IMR-90 (cell line): ENCODE data around the gene C1QL1. TPM values are rescaled to one million over a fixed set of nuclear protein-coding genes. Genes with fewer than 3 reads are reported as not detected.

ENCODE experiments used
- ATAC-seq: fragments of 200-7000 bp; cut with Tn5 transposase; 2 replicates; pipeline ENCODE4 v1.9.1; 2020; ENCODE audit warnings: low read depth, mild to moderate bottlenecking, moderate library complexity
- BruUV-seq: library from RNA; stranded (reverse); fragments of 400-500 nt; replicated peaks from 2 replicates; lab custom pipeline; 2021; lab: Mats Ljungman, UMichigan
- CTCF ChIA-PET: fragments of 300-600 bp; formaldehyde crosslinking; extraction: SDS; loops from one replicate; lab custom pipeline; 2021; ENCODE audit warnings: antibody characterized with exemption; lab: Yijun Ruan, JAX
- POLR2A ChIA-PET: fragments of 300-600 bp; sonication (Branson Sonifier 250); formaldehyde crosslinking; loops from one replicate; lab custom pipeline; 2022; ENCODE audit warnings: antibody characterized with exemption; ENCODE audit not compliant: unreplicated experiment; lab: Charles Lee
- DNase-seq: peaks from one replicate; pipeline ENCODE4 v3.0.0; 2013
- H2AFZ ChIP-seq: replicated peaks from 2 replicates; pipeline ENCODE3; 2013; ENCODE audit warnings: low read length, mild to moderate bottlenecking; ENCODE audit not compliant: poor library complexity
- H2AK5ac ChIP-seq: 2 replicates; pipeline ENCODE4 v1.6.1; 2013; ENCODE audit warnings: low read depth, low read length, inconsistent platforms
- H2AK9ac ChIP-seq: replicated peaks from 2 replicates; pipeline ENCODE3; 2013; ENCODE audit warnings: mild to moderate bottlenecking, low read depth, low read length, moderate library complexity; ENCODE audit not compliant: poor library complexity
- H2BK120ac ChIP-seq: 2 replicates; pipeline ENCODE4 v1.6.1; 2013; ENCODE audit warnings: low read depth, low read length, inconsistent platforms
- H2BK15ac ChIP-seq: 3 replicates; pipeline ENCODE4 v1.6.1; 2013; ENCODE audit warnings: low read depth, low read length, inconsistent platforms
- H2BK20ac ChIP-seq: 2 replicates; pipeline ENCODE4 v1.6.1; 2013; ENCODE audit warnings: low read depth, mild to moderate bottlenecking, inconsistent platforms, low read length, moderate library complexity
- H2BK5ac ChIP-seq: 2 replicates; pipeline ENCODE4 v1.6.1; 2013; ENCODE audit warnings: mild to moderate bottlenecking, low read depth, low read length, inconsistent platforms; ENCODE audit not compliant: poor library complexity, severe bottlenecking
- H3K14ac ChIP-seq: replicated peaks from 2 replicates; pipeline ENCODE4 v1.6.1; 2013; ENCODE audit warnings: low read depth, low read length, inconsistent platforms
- H3K18ac ChIP-seq: 2 replicates; pipeline ENCODE4 v1.6.1; 2013; ENCODE audit warnings: low read depth, low read length, control low read depth
- H3K23ac ChIP-seq: 2 replicates; pipeline ENCODE4 v1.6.1; 2013; ENCODE audit warnings: low read depth, low read length, inconsistent platforms
- H3K27ac ChIP-seq: 2 replicates; pipeline ENCODE4 v1.5.1; 2013; ENCODE audit warnings: mild to moderate bottlenecking, control low read depth, low read length; ENCODE audit not compliant: insufficient read depth
- H3K27me3 ChIP-seq: 2 replicates; pipeline ENCODE4 v1.6.1; 2013; ENCODE audit warnings: low read length; ENCODE audit not compliant: control insufficient read depth, insufficient read depth
- H3K36me3 ChIP-seq: 2 replicates; pipeline ENCODE4 v1.6.1; 2013; ENCODE audit warnings: low read length, mixed read lengths; ENCODE audit not compliant: control insufficient read depth, insufficient read depth
- H3K4ac ChIP-seq: 2 replicates; pipeline ENCODE4 v1.6.1; 2013; ENCODE audit warnings: low read depth, low read length, inconsistent platforms
- H3K4me1 ChIP-seq: 2 replicates; pipeline ENCODE4 v1.6.1; 2013; ENCODE audit warnings: low read length, mixed read lengths; ENCODE audit not compliant: control insufficient read depth, insufficient read depth
- H3K4me2 ChIP-seq: 2 replicates; pipeline ENCODE4 v1.6.1; 2013; ENCODE audit warnings: low read depth, mild to moderate bottlenecking, control low read depth, low read length, moderate library complexity
- H3K4me3 ChIP-seq: 2 replicates; pipeline ENCODE4 v1.5.1; 2013; ENCODE audit warnings: low read depth, mild to moderate bottlenecking, control low read depth, low read length, moderate library complexity; ENCODE audit not compliant: insufficient read depth
- H3K56ac ChIP-seq: 2 replicates; pipeline ENCODE4 v1.6.1; 2013; ENCODE audit warnings: low read length, inconsistent platforms; ENCODE audit not compliant: insufficient read depth; ENCODE audit errors: extremely low read depth
- H3K79me1 ChIP-seq, 2 experiments: 2 replicates each; pipeline ENCODE4 v1.6.1; 2013; ENCODE audit warnings: low read length in 2 of 2, inconsistent platforms in 1 of 2, low read depth in 1 of 2
- H3K9ac ChIP-seq: 2 replicates; pipeline ENCODE4 v1.6.1; 2013; ENCODE audit warnings: low read depth, low read length, control low read depth
- H3K9me1 ChIP-seq: 2 replicates; pipeline ENCODE4 v1.6.1; 2013; ENCODE audit warnings: low read length, inconsistent platforms; ENCODE audit not compliant: insufficient read depth
- H3K9me3 ChIP-seq: 2 replicates; pipeline ENCODE4 v1.6.1; 2013; ENCODE audit warnings: low read length; ENCODE audit not compliant: control insufficient read depth, insufficient read depth
- H4K20me1 ChIP-seq: 2 replicates; pipeline ENCODE4 v1.6.1; 2013; ENCODE audit warnings: low read length, inconsistent platforms; ENCODE audit not compliant: insufficient read depth
- H4K5ac ChIP-seq: 2 replicates; pipeline ENCODE4 v1.6.1; 2013; ENCODE audit warnings: mild to moderate bottlenecking, low read depth, low read length, control low read depth
- H4K8ac ChIP-seq, 2 experiments: 2 replicates each; pipeline ENCODE4 v1.6.1; 2013; ENCODE audit warnings: low read depth in 2 of 2, low read length in 2 of 2, control low read depth in 1 of 2, inconsistent platforms in 1 of 2
- H4K91ac ChIP-seq: 2 replicates; pipeline ENCODE4 v1.6.1; 2013; ENCODE audit warnings: low read depth, low read length, inconsistent platforms; ENCODE audit not compliant: insufficient read depth
- CTCF ChIP-seq: conservative IDR thresholded peaks from 2 replicates; pipeline ENCODE4 v1.5.1; 2012; ENCODE audit warnings: mild to moderate bottlenecking, low read depth, low read length, improper control_type of control experiment
- FOS ChIP-seq: fragments of 150-350 bp; IDR thresholded peaks from 2 replicates; pipeline ENCODE4 v1.6.1; 2016; ENCODE audit warnings: low read depth, low read length
- MAFK ChIP-seq: IDR thresholded peaks from 2 replicates; pipeline ENCODE4 v1.6.1; 2012; ENCODE audit warnings: low read depth, low read length, improper control_type of control experiment
- MAZ ChIP-seq: IDR thresholded peaks from 2 replicates; pipeline ENCODE4 v1.6.1; 2012; ENCODE audit warnings: low read depth, mild to moderate bottlenecking, low read length, improper control_type of control experiment, moderate library complexity, borderline replicate concordance
- POLR2A ChIP-seq: IDR thresholded peaks from 2 replicates; pipeline ENCODE4 v1.6.1; 2012; ENCODE audit warnings: mild to moderate bottlenecking, low read depth, low read length
- RCOR1 ChIP-seq: IDR thresholded peaks from 2 replicates; pipeline ENCODE4 v1.6.1; 2012; ENCODE audit warnings: mild to moderate bottlenecking, low read length, improper control_type of control experiment; ENCODE audit not compliant: insufficient replicate concordance
- SMC3 ChIP-seq: fragments of 150-350 bp; IDR thresholded peaks from 2 replicates; pipeline ENCODE4 v1.6.1; 2016; ENCODE audit warnings: low read depth, mild to moderate bottlenecking, antibody characterized with exemption, low read length, moderate library complexity
- WGBS, 2 experiments: methylation state at CpG; one replicate each; pipeline versions ENCODE4 v1.1.5 to v1.1.7; 2013; ENCODE audit warnings: missing lambda C conversion rate in 2 of 2; ENCODE audit not compliant: insufficient read length in 1 of 2; ENCODE audit errors: extremely low coverage in 2 of 2; 5-methylcytosine and 5-hydroxymethylcytosine counted together
- dilution Hi-C: fragments of 300-500 bp; cut with HindIII; formaldehyde crosslinking; loops from one replicate; pipeline ENCODE4 v1.14.3; 2018; ENCODE audit warnings: low sequenced_read_pairs; ENCODE audit not compliant: unreplicated experiment
- in situ Hi-C: fragments of 300-500 bp; cut with MboI; formaldehyde crosslinking; loops from 3 replicates; pipeline ENCODE4 v1.14.3; 2019; ENCODE audit warnings: low sequenced_read_pairs, inconsistent platforms, mixed read lengths
- intact Hi-C: fragments of 100-400 bp; cut with micrococcal nuclease; formaldehyde crosslinking; loops from 2 replicates; pipeline ENCODE4 v1.10.0; 2022
- polyA plus RNA-seq, 3 experiments: library from polyadenylated mRNA; depleted of rRNA; stranded (reverse); fragments of >200 nt; gene quantifications; 2 replicates each; pipeline ENCODE4 v1.2.3, GENCODE V29; 2012; ENCODE audit warnings: low replicate concordance in 1 of 3
- total RNA-seq: library from RNA; depleted of rRNA; stranded (reverse); fragments of >200 nt; gene quantifications from 2 replicates; pipeline ENCODE4 v1.2.3, GENCODE V29; 2012

C1QL1 gene
- total and polyA plus RNA-seq, 2 of the 4 experiments (the other 2 are of a cell fraction): 0.18 to 0.84 TPM

- TF ChIP-seq SMC3 (no peak), MAZ (no peak), FOS (no peak), RCOR1 (no peak)
These were observed 27.4 kb upstream of the C1QL1 start (continued) for GRCh38 chr17:44995436-44996001.

- Histone ChIP-seq H4K91ac (no peak overlapping the region), H3K9ac (no peak overlapping the region), H3K23ac (no peak overlapping the region), H4K8ac (no peak overlapping the region), H3K27ac (no peak overlapping the region), H3K36me3 (no peaks in the 10 kb centered on the region), H2AFZ (peak overlapping the region; percentile 45), H3K27me3 (peaks cover 27% of the 10 kb centered on the region), H2AK5ac (no peak overlapping the region), H3K9me1 (no peaks in the 10 kb centered on the region), H2BK15ac (no peak overlapping the region), H3K4me1 (no peaks in the 10 kb centered on the region; the same call in 1 of the 2 replicates), H3K56ac (no peak overlapping the region), H3K79me1 (no peaks in the 10 kb centered on the region), H4K5ac (no peak overlapping the region), H3K4me3 (no peak overlapping the region), H3K18ac (no peak overlapping the region), H2BK120ac (no peak overlapping the region), H2BK5ac (no peak overlapping the region), H3K9me3 (no peaks in the 10 kb centered on the region), H3K4ac (no peak overlapping the region), H2BK20ac (no peak overlapping the region), H3K4me2 (no peak overlapping the region), H4K20me1 (no peaks in the 10 kb centered on the region), H2AK9ac (no peak overlapping the region), H3K14ac (no peak overlapping the region)
- dilution Hi-C loops: no loop called here
- in situ Hi-C loops: no loop called here
- 94% methylated on average over 2 of the region's 5 CpGs; no CpG with 5 or more reads in 1 of the 2 experiments for WGBS, 2 experiments
- CTCF ChIA-PET: no interaction called here
- DNase-seq (no peak), ATAC-seq (no peak)
- intact Hi-C loops: no loop called here
- no TSS peak for BruUV-seq
- TF ChIP-seq MAFK (no peak), POLR2A (no peak), FOS (no peak), MAZ (no peak), CTCF (no peak)
- POLR2A ChIA-PET: no interaction called here
These were observed 24.3 kb upstream of the C1QL1 start for GRCh38 chr17:44992242-44992939.
